MV-4-11 (cell line): ENCODE measurements around the gene SSBP3.

ENCODE experiments used
- DNase-seq: peaks from one replicate; lab custom pipeline; 2025; lab: John Stamatoyannopoulos, UW

The SSBP3 gene

GRCh38 chr1:54371038-54371941 lies 34.9 kb downstream of the SSBP3 start:
- no peak for DNase-seq

GRCh38 chr1:54370287-54370989 lies 35.8 kb downstream of the SSBP3 start:
- no peak for DNase-seq

GRCh38 chr1:54367613-54368012 lies 38.6 kb downstream of the SSBP3 start:
- no peak for DNase-seq

GRCh38 chr1:54365847-54366246 lies 40.3 kb downstream of the SSBP3 start:
- no peak for DNase-seq

GRCh38 chr1:54365398-54365797 lies 40.8 kb downstream of the SSBP3 start:
- DNase-seq = no peak

- DNase-seq = no peak
Observed at GRCh38 chr1:54364995-54365394, 41.2 kb downstream of the SSBP3 start.

GRCh38 chr1:54364582-54364981 lies 41.6 kb downstream of the SSBP3 start:
- DNase-seq = no peak

GRCh38 chr1:54363925-54364324 lies 42.3 kb downstream of the SSBP3 start:
- no peak for DNase-seq

GRCh38 chr1:54362881-54363340 lies 43.3 kb downstream of the SSBP3 start:
- DNase-seq = no peak

- no peak for DNase-seq
Observed at GRCh38 chr1:54361342-54361741, 44.9 kb downstream of the SSBP3 start.

- DNase-seq = no peak
Observed at GRCh38 chr1:54360165-54361005, 45.8 kb downstream of the SSBP3 start.

- DNase-seq = no peak
Observed at GRCh38 chr1:54359393-54360162, 46.6 kb downstream of the SSBP3 start.

GRCh38 chr1:54358503-54359168 lies 47.6 kb downstream of the SSBP3 start:
- no peak for DNase-seq

GRCh38 chr1:54357967-54358366 lies 48.2 kb downstream of the SSBP3 start:
- DNase-seq = no peak

GRCh38 chr1:54356680-54357147 lies 49.5 kb downstream of the SSBP3 start:
- no peak for DNase-seq

- DNase-seq = peak; percentile 79
Observed at GRCh38 chr1:54355931-54356679, 50.1 kb downstream of the SSBP3 start.

- DNase-seq = no peak
Observed at GRCh38 chr1:54354899-54355298, 51.3 kb downstream of the SSBP3 start.

- DNase-seq = no peak
Observed at GRCh38 chr1:54353959-54354358, 52.2 kb downstream of the SSBP3 start.

GRCh38 chr1:54352755-54353154 lies 53.4 kb downstream of the SSBP3 start:
- DNase-seq = no peak

- DNase-seq = peak; percentile 48
Observed at GRCh38 chr1:54350360-54350759, 55.8 kb downstream of the SSBP3 start.
